ENCODE data around the gene OPN3.

OPN3 gene

GRCh38 chr1:241636291-241636690 lies 3.9 kb downstream of the OPN3 start:
- H3K4me1 ChIP-seq (ENCODE audit: control insufficient read depth, insufficient read depth, low read length): peaks cover 17% of the 10 kb centered on the region
- H3K36me3 ChIP-seq (ENCODE audit: control insufficient read depth in 2 of 2, insufficient read depth in 1 of 2, low read length in 2 of 2): peaks cover 0 to 19% of the 10 kb centered on the region in 2 experiments; a peak in 1 of 3 replicates
- ChIA-PET POLR2A (no interaction called here), CTCF (interaction anchor here (0.8 to 2.1 kb wide), 2 partner anchors 9 to 206 kb away, joined by 4 to 10 read pairs; no protein-coding TSS in a partner anchor)
- no peak overlapping the region for H3K4me3 ChIP-seq (ENCODE audit: low read depth, low read length)
- TF ChIP-seq ZNF292 (tag by site-specific recombination; IDR thresholded peaks at IDR 0.05; ENCODE audit: borderline replicate concordance, low read depth) (no peak), ZNF488 (tag by site-specific recombination; IDR thresholded peaks at IDR 0.05) (no peak), ZNF530 (tag by site-specific recombination; IDR thresholded peaks at IDR 0.05; ENCODE audit: low read depth) (no peak), ZNF302 (tag by site-specific recombination; IDR thresholded peaks at IDR 0.05; ENCODE audit: low read depth) (no peak), ZNF529 (tag by site-specific recombination; IDR thresholded peaks at IDR 0.05; ENCODE audit: insufficient replicate concordance) (no peak), ZNF169 (tag by site-specific recombination; IDR thresholded peaks at IDR 0.05) (no peak), ZNF514 (tag by site-specific recombination; IDR thresholded peaks at IDR 0.05) (no peak), ZNF555 (tag by site-specific recombination; conservative IDR thresholded peaks at IDR 0.05) (no peak), CTCF (tag by site-specific recombination; IDR thresholded peaks at IDR 0.05) (no peak), ZNF561 (tag by site-specific recombination; IDR thresholded peaks at IDR 0.05; ENCODE audit: borderline replicate concordance) (no peak), ZNF626 (tag by site-specific recombination; IDR thresholded peaks at IDR 0.05) (no peak), ZFP3 (tag by site-specific recombination; IDR thresholded peaks at IDR 0.05; ENCODE audit: low read depth) (no peak), ZNF391 (tag by site-specific recombination; IDR thresholded peaks at IDR 0.05; ENCODE audit: borderline replicate concordance, low read depth) (no peak)
- H3K9me3 ChIP-seq (ENCODE audit: control insufficient read depth, insufficient read depth, low read depth, low read length): no peaks in the 10 kb centered on the region
- no peak overlapping the region for H3K27ac ChIP-seq (ENCODE audit: extremely low read depth, low read depth, low read length)

GRCh38 chr1:241635556-241636152 lies 4.5 kb downstream of the OPN3 start:
- TF ChIP-seq ZSCAN16 (tag by site-specific recombination; IDR thresholded peaks at IDR 0.05): no peak
- Histone ChIP-seq H3K4me1 (ENCODE audit: control insufficient read depth, insufficient read depth, low read length) (peaks cover 22% of the 10 kb centered on the region), H3K36me3 (ENCODE audit: control insufficient read depth in 2 of 2, insufficient read depth in 1 of 2, low read length in 2 of 2) (peaks cover 0 to 19% of the 10 kb centered on the region in 2 experiments; a peak in 1 of 3 replicates), H3K9me3 (ENCODE audit: control insufficient read depth, insufficient read depth, low read depth, low read length) (no peaks in the 10 kb centered on the region), H3K27ac (ENCODE audit: extremely low read depth, low read depth, low read length) (no peak overlapping the region), H3K4me3 (ENCODE audit: low read depth, low read length) (no peak overlapping the region)
- POLR2A ChIA-PET: no interaction called here
- CTCF ChIA-PET: interaction anchor here (0.8 to 2.1 kb wide), 2 partner anchors 8 to 207 kb away, joined by 4 to 10 read pairs; no protein-coding TSS in a partner anchor

DNA sequence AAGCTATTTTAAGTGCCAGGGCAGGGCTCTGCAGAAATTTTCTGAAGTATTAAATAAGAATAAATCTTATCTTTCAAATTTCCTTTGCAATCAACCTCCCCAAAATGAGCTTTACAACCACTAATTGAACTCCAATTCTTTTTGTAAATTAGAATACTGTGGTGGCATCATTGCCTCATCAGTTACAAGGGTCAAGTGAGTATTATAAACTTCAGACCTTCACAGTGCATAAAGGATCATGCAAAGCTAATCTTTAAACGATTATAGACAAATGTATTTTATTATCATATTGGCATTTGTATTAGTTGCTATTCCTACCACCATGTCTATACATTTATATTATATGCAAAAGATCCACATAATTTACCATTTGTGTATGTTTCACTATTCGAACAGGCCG lies 7.2 kb downstream of the OPN3 start:
- ChIA-PET CTCF (interaction anchor here (0.6 to 1.7 kb wide), 3 partner anchors 18 to 205 kb away, joined by 3 to 7 read pairs (median 3); no protein-coding TSS in a partner anchor), POLR2A (no interaction called here)
- Histone ChIP-seq H3K27ac (ENCODE audit: extremely low read depth, low read depth, low read length) (no peak overlapping the region), H3K9me3 (ENCODE audit: control insufficient read depth, insufficient read depth, low read depth, low read length) (no peaks in the 10 kb centered on the region), H3K4me3 (ENCODE audit: low read depth, low read length) (no peak overlapping the region), H3K4me1 (ENCODE audit: control insufficient read depth, insufficient read depth, low read length) (peaks cover 18% of the 10 kb centered on the region), H3K36me3 (ENCODE audit: control insufficient read depth in 2 of 2, insufficient read depth in 1 of 2, low read length in 2 of 2) (peaks cover 0 to 19% of the 10 kb centered on the region in 2 experiments; a peak in 1 of 3 replicates)
- TF ChIP-seq ZNF404 (tag by site-specific recombination; IDR thresholded peaks at IDR 0.05): no peak
- no peak for TF ChIP-seq RBAK (tag by site-specific recombination; IDR thresholded peaks at IDR 0.05)
- TF ChIP-seq ZNF423 (tag by site-specific recombination; IDR thresholded peaks at IDR 0.05): no peak
- TF ChIP-seq ZBTB20 (tag by site-specific recombination; IDR thresholded peaks at IDR 0.05): no peak
- no peak for TF ChIP-seq ZNF580 (tag by site-specific recombination; IDR thresholded peaks at IDR 0.05)
- no peak for TF ChIP-seq REST (tag by site-specific recombination; IDR thresholded peaks at IDR 0.05)
- no peak for TF ChIP-seq ZSCAN5A (tag by site-specific recombination; IDR thresholded peaks at IDR 0.05)
- TF ChIP-seq ZNF211 (tag by site-specific recombination; IDR thresholded peaks at IDR 0.05; ENCODE audit: low read depth): no peak
- no peak for TF ChIP-seq ZNF677 (tag by site-specific recombination; IDR thresholded peaks at IDR 0.05)
- no peak for TF ChIP-seq ZNF621 (tag by site-specific recombination; IDR thresholded peaks at IDR 0.05)

Measured in HEK293 (cell line).